Measurements from ENCODE around the gene CBR3.
A peak's percentile ranks its signal among the peaks of the same experiment; 100 is the strongest.
"Not testable (repeated sequence)": the region's sequence is repeated elsewhere in the genome, so short reads cannot be mapped to it uniquely, and the experiment has no call there.

The CBR3 gene

GRCh38 chr21:36117286-36117741 lies 17.6 kb upstream of the CBR3 start:
- no peak for DNase-seq (ENCODE audit: low read depth)

- DNase-seq (ENCODE audit: low read depth), result no peak
These were observed 14.5 kb upstream of the CBR3 start for GRCh38 chr21:36120304-36120888.

- no peak for DNase-seq (ENCODE audit: low read depth)
These were observed 11.9 kb upstream of the CBR3 start for GRCh38 chr21:36122977-36123376.

GRCh38 chr21:36124395-36124794 lies 10.5 kb upstream of the CBR3 start:
- DNase-seq (ENCODE audit: low read depth), result no peak

- no peak for DNase-seq (ENCODE audit: low read depth)
These were observed 9.2 kb upstream of the CBR3 start for GRCh38 chr21:36125512-36126207.

GRCh38 chr21:36126208-36126565 lies 8.7 kb upstream of the CBR3 start:
- no peak for DNase-seq (ENCODE audit: low read depth)

- no peak for DNase-seq (ENCODE audit: low read depth)
These were observed 8.2 kb upstream of the CBR3 start for GRCh38 chr21:36126621-36127110.

GRCh38 chr21:36127250-36127904 lies 7.5 kb upstream of the CBR3 start:
- DNase-seq (ENCODE audit: low read depth), result no peak

- no peak for DNase-seq (ENCODE audit: low read depth)
These were observed 6.9 kb upstream of the CBR3 start for GRCh38 chr21:36127977-36128376.

- DNase-seq (ENCODE audit: low read depth), result no peak
These were observed 5.7 kb upstream of the CBR3 start for GRCh38 chr21:36129219-36129618.

GRCh38 chr21:36130414-36130762 lies 4.5 kb upstream of the CBR3 start:
- not testable (repeated sequence) for DNase-seq (ENCODE audit: low read depth)

- DNase-seq (ENCODE audit: low read depth), result not testable (repeated sequence)
These were observed 4.0 kb upstream of the CBR3 start for GRCh38 chr21:36130839-36131238.

GRCh38 chr21:36132696-36133095 lies 2.2 kb upstream of the CBR3 start:
- DNase-seq (ENCODE audit: low read depth), result no peak

GRCh38 chr21:36135391-36136102 lies 668 bp downstream of the CBR3 start:
- peak; percentile 32 for DNase-seq (ENCODE audit: low read depth)

GRCh38 chr21:36139791-36140190 lies 4.9 kb downstream of the CBR3 start:
- not testable (repeated sequence) for DNase-seq (ENCODE audit: low read depth)

GRCh38 chr21:36141513-36141925 lies 6.6 kb downstream of the CBR3 start:
- peak; percentile 65 for DNase-seq (ENCODE audit: low read depth)

- not testable (repeated sequence) for DNase-seq (ENCODE audit: low read depth)
These were observed 9.4 kb downstream of the CBR3 start for GRCh38 chr21:36144233-36144632.

GRCh38 chr21:36145259-36145658 lies 10.4 kb downstream of the CBR3 start:
- no peak for DNase-seq (ENCODE audit: low read depth)

GRCh38 chr21:36147911-36148310 lies 13.0 kb downstream of the CBR3 start:
- no peak for DNase-seq (ENCODE audit: low read depth)

GRCh38 chr21:36148886-36149285 lies 14.0 kb downstream of the CBR3 start:
- DNase-seq (ENCODE audit: low read depth), result no peak

GRCh38 chr21:36149788-36150711 lies 15.2 kb downstream of the CBR3 start:
- DNase-seq (ENCODE audit: low read depth), result no peak

Data from stimulated activated CD8-positive, alpha-beta memory T cell treated with anti-CD3 and anti-CD28 coated beads, Interleukin-12 subunit alpha, Interleukin-12 subunit beta, amount 100 ng/mL, for 4 hours (primary cell).